HepG2 (cell line): ENCODE data around the gene OGFR. TPM values are rescaled to one million over a fixed set of nuclear protein-coding genes. Genes with fewer than 3 reads are reported as not detected.
A peak's percentile ranks its signal among the peaks of the same experiment; 100 is the strongest.

Source experiments
- EHMT2 ChIP-seq: fragments of 200-600 bp; sonication (generic); IDR thresholded peaks from 2 replicates; pipeline ENCODE4 v1.7.0; 2017; ENCODE audit warnings: antibody characterized with exemption, low read depth, low read length, borderline replicate concordance
- FIP1L1 ChIP-seq: fragments of 200-400 bp; formaldehyde crosslinking; IDR thresholded peaks from 2 replicates; pipeline ENCODE4 v1.6.1; 2018; ENCODE audit warnings: low read depth, mild to moderate bottlenecking, low read length, moderate library complexity, borderline replicate concordance; ENCODE audit not compliant: insufficient read depth
- IRF2 ChIP-seq: IDR thresholded peaks from 2 replicates; pipeline ENCODE4 v1.6.1; 2018; ENCODE audit warnings: missing genetic modification reagents, missing compliant biosample characterization
- KLF12 ChIP-seq: sonication (generic); formaldehyde crosslinking; IDR thresholded peaks from 2 replicates; pipeline ENCODE4 v1.4.0; 2020; ENCODE audit warnings: missing genetic modification reagents, borderline replicate concordance
- NFE2L1 ChIP-seq: sonication (generic); formaldehyde crosslinking; IDR thresholded peaks from 2 replicates; pipeline ENCODE4 v1.4.0; 2020; ENCODE audit warnings: missing genetic modification reagents, mild to moderate bottlenecking, borderline replicate concordance
- SAFB2 ChIP-seq: sonication (generic); formaldehyde crosslinking; IDR thresholded peaks from 2 replicates; pipeline ENCODE4 v1.5.1; 2020; ENCODE audit warnings: missing genetic modification reagents, low read depth, mild to moderate bottlenecking, borderline replicate concordance
- ZNF256 ChIP-seq: sonication (generic); formaldehyde crosslinking; conservative IDR thresholded peaks from 2 replicates; pipeline ENCODE4 v1.4.0; 2020; ENCODE audit warnings: missing genetic modification reagents
- ZNF296 ChIP-seq: sonication (generic); formaldehyde crosslinking; conservative IDR thresholded peaks from 2 replicates; pipeline ENCODE4 v1.5.0; 2020; ENCODE audit warnings: mild to moderate bottlenecking, missing genetic modification reagents
- ZNF550 ChIP-seq: sonication (generic); formaldehyde crosslinking; IDR thresholded peaks from 2 replicates; pipeline ENCODE4 v1.4.0; 2020; ENCODE audit warnings: mild to moderate bottlenecking, missing genetic modification reagents, borderline replicate concordance
- ZNF577 ChIP-seq: sonication (generic); formaldehyde crosslinking; IDR thresholded peaks from 2 replicates; pipeline ENCODE4 v1.4.0; 2020; ENCODE audit warnings: mild to moderate bottlenecking, low read depth, missing genetic modification reagents, borderline replicate concordance
- ZNF724P ChIP-seq: sonication (generic); formaldehyde crosslinking; IDR thresholded peaks from 2 replicates; pipeline ENCODE4 v1.8.0; 2022; ENCODE audit warnings: missing genetic modification reagents, borderline replicate concordance
- ZNF761 ChIP-seq: sonication (generic); formaldehyde crosslinking; conservative IDR thresholded peaks from 2 replicates; pipeline ENCODE4 v1.4.0; 2020; ENCODE audit warnings: mild to moderate bottlenecking, missing genetic modification reagents
- polyA plus RNA-seq, 8 experiments: library from polyadenylated mRNA; depleted of rRNA in 3 of 8; stranded (reverse) in 7 of 8; unstranded in 1 of 8; fragments of >200 nt; fragmentation: Illumina TruSeq in 4 of 8; extraction: Trizol in 4 of 8; gene quantifications; 2 replicates each; pipeline versions ENCODE4 v1.2.1 to v1.2.3, GENCODE V29; 2011 to 2016; ENCODE audit warnings: low read depth in 4 of 8, missing spikeins in 1 of 8, mixed read lengths in 1 of 8; ENCODE audit not compliant: insufficient read depth in 1 of 8
- total RNA-seq, 5 experiments: library from RNA; depleted of rRNA; stranded (reverse); fragments of >200 nt; fragmentation: Illumina TruSeq; extraction: Trizol; gene quantifications; 2 replicates each; pipeline ENCODE4 v1.2.3, GENCODE V29; 2016; ENCODE audit warnings: low read depth in 1 of 5
- TF ChIP-seq, protein P1 (sequence below): sonication (generic); formaldehyde crosslinking; IDR thresholded peaks from 2 replicates; pipeline ENCODE4 v1.5.0; 2020; ENCODE audit warnings: mild to moderate bottlenecking, missing genetic modification reagents, borderline replicate concordance
- TF ChIP-seq, protein P2 (sequence below): sonication (generic); formaldehyde crosslinking; IDR thresholded peaks from 2 replicates; pipeline ENCODE4 v1.9.0; 2021; ENCODE audit warnings: missing genetic modification reagents, borderline replicate concordance
- TF ChIP-seq, protein P3 (sequence below): IDR thresholded peaks from 2 replicates; pipeline ENCODE4 v1.6.1; 2016; ENCODE audit warnings: mild to moderate bottlenecking, missing biosample characterization, missing genetic modification reagents
- TF ChIP-seq, protein P4 (sequence below): IDR thresholded peaks from 2 replicates; pipeline ENCODE4 v1.6.1; 2012; ENCODE audit warnings: low read length, improper control_type of control experiment
- TF ChIP-seq, protein P5 (sequence below): sonication (generic); formaldehyde crosslinking; IDR thresholded peaks from 2 replicates; pipeline ENCODE4 v1.4.0; 2020; ENCODE audit warnings: missing genetic modification reagents, borderline replicate concordance

The OGFR gene
- total and polyA plus RNA-seq, 2 of the 13 experiments (the other 11 are each of a cell fraction or from before 2014, with no cell fraction given), result 47.7 to 81.8 TPM

DNA sequence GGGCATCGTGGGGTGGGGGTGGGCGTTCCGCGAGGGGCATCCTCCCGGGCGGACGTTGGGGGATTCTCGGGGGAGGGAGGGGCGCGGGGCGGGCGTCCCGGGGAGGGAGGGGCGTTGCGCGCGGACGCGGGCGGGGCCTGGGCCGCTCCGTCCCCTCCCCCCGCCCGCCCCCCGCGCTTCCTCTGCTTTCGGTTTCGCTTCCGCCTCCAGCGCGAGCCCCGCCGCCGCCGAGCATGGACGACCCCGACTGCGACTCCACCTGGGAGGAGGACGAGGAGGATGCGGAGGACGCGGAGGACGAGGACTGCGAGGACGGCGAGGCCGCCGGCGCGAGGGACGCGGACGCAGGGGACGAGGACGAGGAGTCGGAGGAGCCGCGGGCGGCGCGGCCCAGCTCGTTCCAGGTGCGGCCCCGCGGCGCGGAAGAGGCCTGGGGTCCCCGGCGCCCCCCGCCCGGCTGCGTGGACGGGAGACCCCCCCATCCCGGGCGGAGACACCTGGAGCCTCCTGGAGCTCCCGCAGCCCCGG lies at the start of gene OGFR (continued):
- TF ChIP-seq ZNF256 (CRISPR knock-in tag) (no peak), ZNF724P (peak; percentile 42; the same call in 1 of the 2 replicates), IRF2 (CRISPR knock-in tag) (peak; percentile 100), ZNF577 (CRISPR knock-in tag) (no peak), EHMT2 (no peak), ZNF550 (no peak), FIP1L1 (no peak), KLF12 (CRISPR knock-in tag) (peak; percentile 58; the same call in 1 of the 2 replicates), NFE2L1 (no peak), ZNF296 (no peak), SAFB2 (no peak; the same call in 1 of the 2 replicates), ZNF761 (CRISPR knock-in tag) (peak; percentile 40; the same call in 1 of the 2 replicates)
- TF ChIP-seq, protein P1, sequence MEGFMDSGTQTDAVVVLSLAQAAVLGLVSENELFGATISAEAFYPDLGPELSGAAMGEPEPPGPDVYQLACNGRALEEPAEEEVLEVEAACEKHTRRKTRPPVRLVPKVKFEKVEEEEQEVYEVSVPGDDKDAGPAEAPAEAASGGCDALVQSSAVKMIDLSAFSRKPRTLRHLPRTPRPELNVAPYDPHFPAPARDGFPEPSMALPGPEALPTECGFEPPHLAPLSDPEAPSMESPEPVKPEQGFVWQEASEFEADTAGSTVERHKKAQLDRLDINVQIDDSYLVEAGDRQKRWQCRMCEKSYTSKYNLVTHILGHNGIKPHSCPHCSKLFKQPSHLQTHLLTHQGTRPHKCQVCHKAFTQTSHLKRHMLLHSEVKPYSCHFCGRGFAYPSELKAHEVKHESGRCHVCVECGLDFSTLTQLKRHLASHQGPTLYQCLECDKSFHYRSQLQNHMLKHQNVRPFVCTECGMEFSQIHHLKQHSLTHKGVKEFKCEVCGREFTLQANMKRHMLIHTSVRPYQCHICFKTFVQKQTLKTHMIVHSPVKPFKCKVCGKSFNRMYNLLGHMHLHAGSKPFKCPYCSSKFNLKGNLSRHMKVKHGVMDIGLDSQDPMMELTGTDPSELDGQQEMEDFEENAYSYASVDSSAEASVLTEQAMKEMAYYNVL (CRISPR knock-in tag), result no peak
- TF ChIP-seq, protein P2, sequence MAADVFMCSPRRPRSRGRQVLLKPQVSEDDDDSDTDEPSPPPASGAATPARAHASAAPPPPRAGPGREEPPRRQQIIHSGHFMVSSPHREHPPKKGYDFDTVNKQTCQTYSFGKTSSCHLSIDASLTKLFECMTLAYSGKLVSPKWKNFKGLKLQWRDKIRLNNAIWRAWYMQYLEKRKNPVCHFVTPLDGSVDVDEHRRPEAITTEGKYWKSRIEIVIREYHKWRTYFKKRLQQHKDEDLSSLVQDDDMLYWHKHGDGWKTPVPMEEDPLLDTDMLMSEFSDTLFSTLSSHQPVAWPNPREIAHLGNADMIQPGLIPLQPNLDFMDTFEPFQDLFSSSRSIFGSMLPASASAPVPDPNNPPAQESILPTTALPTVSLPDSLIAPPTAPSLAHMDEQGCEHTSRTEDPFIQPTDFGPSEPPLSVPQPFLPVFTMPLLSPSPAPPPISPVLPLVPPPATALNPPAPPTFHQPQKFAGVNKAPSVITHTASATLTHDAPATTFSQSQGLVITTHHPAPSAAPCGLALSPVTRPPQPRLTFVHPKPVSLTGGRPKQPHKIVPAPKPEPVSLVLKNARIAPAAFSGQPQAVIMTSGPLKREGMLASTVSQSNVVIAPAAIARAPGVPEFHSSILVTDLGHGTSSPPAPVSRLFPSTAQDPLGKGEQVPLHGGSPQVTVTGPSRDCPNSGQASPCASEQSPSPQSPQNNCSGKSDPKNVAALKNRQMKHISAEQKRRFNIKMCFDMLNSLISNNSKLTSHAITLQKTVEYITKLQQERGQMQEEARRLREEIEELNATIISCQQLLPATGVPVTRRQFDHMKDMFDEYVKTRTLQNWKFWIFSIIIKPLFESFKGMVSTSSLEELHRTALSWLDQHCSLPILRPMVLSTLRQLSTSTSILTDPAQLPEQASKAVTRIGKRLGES (CRISPR knock-in tag), result no peak
- TF ChIP-seq, protein P3, sequence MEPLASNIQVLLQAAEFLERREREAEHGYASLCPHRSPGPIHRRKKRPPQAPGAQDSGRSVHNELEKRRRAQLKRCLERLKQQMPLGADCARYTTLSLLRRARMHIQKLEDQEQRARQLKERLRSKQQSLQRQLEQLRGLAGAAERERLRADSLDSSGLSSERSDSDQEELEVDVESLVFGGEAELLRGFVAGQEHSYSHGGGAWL, result peak; percentile 89
- TF ChIP-seq, protein P4, sequence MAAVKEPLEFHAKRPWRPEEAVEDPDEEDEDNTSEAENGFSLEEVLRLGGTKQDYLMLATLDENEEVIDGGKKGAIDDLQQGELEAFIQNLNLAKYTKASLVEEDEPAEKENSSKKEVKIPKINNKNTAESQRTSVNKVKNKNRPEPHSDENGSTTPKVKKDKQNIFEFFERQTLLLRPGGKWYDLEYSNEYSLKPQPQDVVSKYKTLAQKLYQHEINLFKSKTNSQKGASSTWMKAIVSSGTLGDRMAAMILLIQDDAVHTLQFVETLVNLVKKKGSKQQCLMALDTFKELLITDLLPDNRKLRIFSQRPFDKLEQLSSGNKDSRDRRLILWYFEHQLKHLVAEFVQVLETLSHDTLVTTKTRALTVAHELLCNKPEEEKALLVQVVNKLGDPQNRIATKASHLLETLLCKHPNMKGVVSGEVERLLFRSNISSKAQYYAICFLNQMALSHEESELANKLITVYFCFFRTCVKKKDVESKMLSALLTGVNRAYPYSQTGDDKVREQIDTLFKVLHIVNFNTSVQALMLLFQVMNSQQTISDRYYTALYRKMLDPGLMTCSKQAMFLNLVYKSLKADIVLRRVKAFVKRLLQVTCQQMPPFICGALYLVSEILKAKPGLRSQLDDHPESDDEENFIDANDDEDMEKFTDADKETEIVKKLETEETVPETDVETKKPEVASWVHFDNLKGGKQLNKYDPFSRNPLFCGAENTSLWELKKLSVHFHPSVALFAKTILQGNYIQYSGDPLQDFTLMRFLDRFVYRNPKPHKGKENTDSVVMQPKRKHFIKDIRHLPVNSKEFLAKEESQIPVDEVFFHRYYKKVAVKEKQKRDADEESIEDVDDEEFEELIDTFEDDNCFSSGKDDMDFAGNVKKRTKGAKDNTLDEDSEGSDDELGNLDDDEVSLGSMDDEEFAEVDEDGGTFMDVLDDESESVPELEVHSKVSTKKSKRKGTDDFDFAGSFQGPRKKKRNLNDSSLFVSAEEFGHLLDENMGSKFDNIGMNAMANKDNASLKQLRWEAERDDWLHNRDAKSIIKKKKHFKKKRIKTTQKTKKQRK, result no peak
- TF ChIP-seq, protein P5, sequence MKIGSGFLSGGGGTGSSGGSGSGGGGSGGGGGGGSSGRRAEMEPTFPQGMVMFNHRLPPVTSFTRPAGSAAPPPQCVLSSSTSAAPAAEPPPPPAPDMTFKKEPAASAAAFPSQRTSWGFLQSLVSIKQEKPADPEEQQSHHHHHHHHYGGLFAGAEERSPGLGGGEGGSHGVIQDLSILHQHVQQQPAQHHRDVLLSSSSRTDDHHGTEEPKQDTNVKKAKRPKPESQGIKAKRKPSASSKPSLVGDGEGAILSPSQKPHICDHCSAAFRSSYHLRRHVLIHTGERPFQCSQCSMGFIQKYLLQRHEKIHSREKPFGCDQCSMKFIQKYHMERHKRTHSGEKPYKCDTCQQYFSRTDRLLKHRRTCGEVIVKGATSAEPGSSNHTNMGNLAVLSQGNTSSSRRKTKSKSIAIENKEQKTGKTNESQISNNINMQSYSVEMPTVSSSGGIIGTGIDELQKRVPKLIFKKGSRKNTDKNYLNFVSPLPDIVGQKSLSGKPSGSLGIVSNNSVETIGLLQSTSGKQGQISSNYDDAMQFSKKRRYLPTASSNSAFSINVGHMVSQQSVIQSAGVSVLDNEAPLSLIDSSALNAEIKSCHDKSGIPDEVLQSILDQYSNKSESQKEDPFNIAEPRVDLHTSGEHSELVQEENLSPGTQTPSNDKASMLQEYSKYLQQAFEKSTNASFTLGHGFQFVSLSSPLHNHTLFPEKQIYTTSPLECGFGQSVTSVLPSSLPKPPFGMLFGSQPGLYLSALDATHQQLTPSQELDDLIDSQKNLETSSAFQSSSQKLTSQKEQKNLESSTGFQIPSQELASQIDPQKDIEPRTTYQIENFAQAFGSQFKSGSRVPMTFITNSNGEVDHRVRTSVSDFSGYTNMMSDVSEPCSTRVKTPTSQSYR, result peak; percentile 84
